SJCRH30 (cell line): ENCODE results near the gene C1QTNF5. TPM values are rescaled to one million over a fixed set of nuclear protein-coding genes. Genes with fewer than 3 reads are reported as not detected.

ENCODE experiments used
- DNase-seq, 2 experiments: peaks; one replicate each; pipeline ENCODE4 v3.0.0-alpha.2; 2015 to 2020
- H3K27ac ChIP-seq: fragments of 250-450 bp; sonication (Bioruptor Pico); 2 replicates; pipeline ENCODE4 v1.5.1; 2020; ENCODE audit warnings: mild to moderate bottlenecking, moderate library complexity
- H3K27me3 ChIP-seq: fragments of 250-450 bp; sonication (Bioruptor Pico); 2 replicates; pipeline ENCODE4 v1.5.1; 2020; ENCODE audit warnings: mild to moderate bottlenecking, moderate library complexity
- H3K36me3 ChIP-seq: fragments of 250-450 bp; sonication (Bioruptor Pico); 2 replicates; pipeline ENCODE4 v1.5.1; 2020; ENCODE audit warnings: mild to moderate bottlenecking, moderate library complexity
- H3K4me1 ChIP-seq: fragments of 250-450 bp; sonication (Bioruptor Pico); 2 replicates; pipeline ENCODE4 v1.5.1; 2020; ENCODE audit warnings: mild to moderate bottlenecking, moderate library complexity
- H3K4me3 ChIP-seq: fragments of 250-450 bp; sonication (Bioruptor Pico); 2 replicates; pipeline ENCODE4 v1.5.1; 2020; ENCODE audit warnings: mild to moderate bottlenecking, moderate library complexity
- H3K9me3 ChIP-seq: fragments of 250-450 bp; sonication (Bioruptor Pico); replicated peaks from 2 replicates; pipeline ENCODE4 v1.5.1; 2020; ENCODE audit warnings: mild to moderate bottlenecking, moderate library complexity
- total RNA-seq: library from RNA; depleted of rRNA; stranded (reverse); fragments of >200 nt; shearing (Covaris generic); gene quantifications from 2 replicates; pipeline ENCODE4 v1.2.3, GENCODE V29; 2014; rRNA removed

Gene C1QTNF5
- total RNA-seq, 1 experiment from 2014 or later: 0.85 TPM

GRCh38 chr11:119297938-119298337 lies 42.7 kb downstream of the C1QTNF5 start:
- no peak for DNase-seq
- H3K36me3 ChIP-seq: no peaks in the 10 kb centered on the region; the same call in 1 of the 2 replicates
- no peaks in the 10 kb centered on the region for H3K9me3 ChIP-seq
- H3K4me1 ChIP-seq: no peaks in the 10 kb centered on the region
- no peaks in the 10 kb centered on the region for H3K27me3 ChIP-seq
- H3K27ac ChIP-seq: no peak overlapping the region
- no peak overlapping the region for H3K4me3 ChIP-seq

GRCh38 chr11:119295178-119295577 lies 45.5 kb downstream of the C1QTNF5 start:
- peaks cover 4% of the 10 kb centered on the region; the same call in 1 of the 2 replicates for H3K36me3 ChIP-seq
- no peaks in the 10 kb centered on the region for H3K27me3 ChIP-seq
- H3K27ac ChIP-seq: no peak overlapping the region
- no peak overlapping the region for H3K4me3 ChIP-seq
- no peaks in the 10 kb centered on the region for H3K4me1 ChIP-seq
- DNase-seq: no peak
- no peaks in the 10 kb centered on the region for H3K9me3 ChIP-seq

- Histone ChIP-seq H3K27me3 (no peaks in the 10 kb centered on the region), H3K27ac (no peak overlapping the region), H3K36me3 (peaks cover 4% of the 10 kb centered on the region; the same call in 1 of the 2 replicates), H3K4me1 (no peaks in the 10 kb centered on the region), H3K4me3 (no peak overlapping the region), H3K9me3 (no peaks in the 10 kb centered on the region)
- DNase-seq: no peak
Observed at GRCh38 chr11:119293461-119293860, 47.2 kb downstream of the C1QTNF5 start.

GRCh38 chr11:119290894-119291497 lies 49.7 kb downstream of the C1QTNF5 start:
- Histone ChIP-seq H3K9me3 (no peaks in the 10 kb centered on the region), H3K36me3 (peaks cover 4% of the 10 kb centered on the region; the same call in 1 of the 2 replicates), H3K27ac (no peak overlapping the region), H3K4me1 (no peaks in the 10 kb centered on the region), H3K4me3 (no peak overlapping the region), H3K27me3 (no peaks in the 10 kb centered on the region)
- no peak for DNase-seq

Other genes starting within 250 kb of the C1QTNF5 start
- gene DPAGT1, start 239.0 kb downstream of the C1QTNF5 start, total RNA-seq: 23.7 and 24.0 TPM in 2 replicates
- gene C2CD2L, start 233.5 kb downstream of the C1QTNF5 start, total RNA-seq: 4.1 and 4.8 TPM in 2 replicates
- gene HINFP, start 219.3 kb downstream of the C1QTNF5 start, total RNA-seq: 14.4 and 15.2 TPM in 2 replicates
- gene ABCG4, start 191.8 kb downstream of the C1QTNF5 start, total RNA-seq: 0.08 TPM in 1 of 2 replicates, not detected in the other
- 0.24 and 0.25 TPM in 2 replicates for gene NLRX1, start 172.2 kb downstream of the C1QTNF5 start, total RNA-seq
- not detected in 2 replicates for gene NHERF4, start 155.4 kb downstream of the C1QTNF5 start, total RNA-seq
- 11.8 and 12.9 TPM in 2 replicates for gene CBL, start 134.5 kb downstream of the C1QTNF5 start, total RNA-seq
- gene MCAM, start 23.8 kb downstream of the C1QTNF5 start, total RNA-seq: 30.2 and 31.7 TPM in 2 replicates
- 8.3 and 10.4 TPM in 2 replicates for gene RNF26, start 6.4 kb downstream of the C1QTNF5 start, total RNA-seq
- gene MFRP, start 5.8 kb upstream of the C1QTNF5 start, total RNA-seq: not detected in 2 replicates
- gene USP2, start 40.8 kb upstream of the C1QTNF5 start, total RNA-seq: 2.1 and 2.4 TPM in 2 replicates
- 2.5 and 3.8 TPM in 2 replicates for gene THY1, start 82.3 kb upstream of the C1QTNF5 start, total RNA-seq